DOHH2 (cell line): ENCODE data around the gene TYMS.

Experiments used
- H3F3A ChIP-seq: fragments of 200-600 bp; sonication (generic), shearing (Covaris generic); 2 replicates; pipeline ENCODE4 v1.6.0; 2016; ENCODE audit warnings: antibody characterized with exemption, mild to moderate bottlenecking; ENCODE audit not compliant: control insufficient read depth, insufficient read depth
- H3K27ac ChIP-seq: fragments of 200-600 bp; sonication (generic); 2 replicates; pipeline ENCODE4 v1.5.1; 2014; ENCODE audit warnings: low read depth, mild to moderate bottlenecking, low read length, moderate library complexity
- H3K27me3 ChIP-seq: fragments of 200-600 bp; sonication (generic); 2 replicates; pipeline ENCODE4 v1.6.1; 2014; ENCODE audit warnings: mild to moderate bottlenecking, low read length, mixed read lengths; ENCODE audit not compliant: control insufficient read depth
- H3K36me3 ChIP-seq: fragments of 200-600 bp; sonication (generic); 2 replicates; pipeline ENCODE4 v1.6.1; 2014; ENCODE audit warnings: mild to moderate bottlenecking, low read length, moderate library complexity, mixed read lengths; ENCODE audit not compliant: control insufficient read depth
- H3K4me1 ChIP-seq: fragments of 200-600 bp; sonication (generic); 2 replicates; pipeline ENCODE4 v1.6.1; 2014; ENCODE audit warnings: mild to moderate bottlenecking, low read length, mixed read lengths; ENCODE audit not compliant: control insufficient read depth
- H3K4me2 ChIP-seq: fragments of 200-600 bp; sonication (generic); 2 replicates; pipeline ENCODE4 v1.6.0; 2014; ENCODE audit warnings: mild to moderate bottlenecking, low read length, moderate library complexity
- H3K4me3 ChIP-seq: fragments of 200-600 bp; sonication (generic); 2 replicates; pipeline ENCODE4 v1.5.1; 2014; ENCODE audit warnings: mild to moderate bottlenecking, low read length, mixed read lengths
- H3K79me2 ChIP-seq: fragments of 200-600 bp; sonication (generic); 2 replicates; pipeline ENCODE4 v1.6.1; 2014; ENCODE audit warnings: mild to moderate bottlenecking, low read length, mixed read lengths; ENCODE audit not compliant: control insufficient read depth
- H3K9me2 ChIP-seq: fragments of 200-600 bp; sonication (generic); replicated peaks from 2 replicates; pipeline ENCODE4 v1.6.1; 2014; ENCODE audit warnings: mild to moderate bottlenecking, low read length, mixed read lengths; ENCODE audit not compliant: control insufficient read depth
- H3K9me3 ChIP-seq: fragments of 200-600 bp; sonication (generic); 2 replicates; pipeline ENCODE4 v1.6.1; 2014; ENCODE audit warnings: antibody characterized with exemption, low read length, mixed read lengths; ENCODE audit not compliant: control insufficient read depth, insufficient read depth
- H4K20me1 ChIP-seq: fragments of 200-600 bp; sonication (generic); 2 replicates; pipeline ENCODE4 v1.6.0; 2014; ENCODE audit warnings: low read depth, mild to moderate bottlenecking, antibody characterized with exemption, low read length, moderate library complexity; ENCODE audit not compliant: control insufficient read depth, insufficient read depth
- EZH2phosphoT487 ChIP-seq: fragments of 200-600 bp; sonication (generic); IDR thresholded peaks from 2 replicates; pipeline ENCODE4 v1.6.1; 2017; ENCODE audit warnings: borderline replicate concordance, mild to moderate bottlenecking, antibody characterized with exemption, low read length, moderate library complexity, mixed read lengths
- TF ChIP-seq, protein P1 (sequence below): fragments of 200-600 bp; sonication (generic); IDR thresholded peaks from one replicate; pipeline ENCODE4 v1.5.1; 2014; ENCODE audit warnings: antibody characterized with exemption, mild to moderate bottlenecking, low read depth, low read length; ENCODE audit not compliant: poor library complexity, severe bottlenecking

TYMS gene

GRCh38 chr18:635171-635570, 22.3 kb upstream of the TYMS start:
- TF ChIP-seq EZH2phosphoT487: no peak
- TF ChIP-seq, protein P1, sequence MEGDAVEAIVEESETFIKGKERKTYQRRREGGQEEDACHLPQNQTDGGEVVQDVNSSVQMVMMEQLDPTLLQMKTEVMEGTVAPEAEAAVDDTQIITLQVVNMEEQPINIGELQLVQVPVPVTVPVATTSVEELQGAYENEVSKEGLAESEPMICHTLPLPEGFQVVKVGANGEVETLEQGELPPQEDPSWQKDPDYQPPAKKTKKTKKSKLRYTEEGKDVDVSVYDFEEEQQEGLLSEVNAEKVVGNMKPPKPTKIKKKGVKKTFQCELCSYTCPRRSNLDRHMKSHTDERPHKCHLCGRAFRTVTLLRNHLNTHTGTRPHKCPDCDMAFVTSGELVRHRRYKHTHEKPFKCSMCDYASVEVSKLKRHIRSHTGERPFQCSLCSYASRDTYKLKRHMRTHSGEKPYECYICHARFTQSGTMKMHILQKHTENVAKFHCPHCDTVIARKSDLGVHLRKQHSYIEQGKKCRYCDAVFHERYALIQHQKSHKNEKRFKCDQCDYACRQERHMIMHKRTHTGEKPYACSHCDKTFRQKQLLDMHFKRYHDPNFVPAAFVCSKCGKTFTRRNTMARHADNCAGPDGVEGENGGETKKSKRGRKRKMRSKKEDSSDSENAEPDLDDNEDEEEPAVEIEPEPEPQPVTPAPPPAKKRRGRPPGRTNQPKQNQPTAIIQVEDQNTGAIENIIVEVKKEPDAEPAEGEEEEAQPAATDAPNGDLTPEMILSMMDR: no peak
- no peak overlapping the region for H3K4me2 ChIP-seq
- H3K4me3 ChIP-seq: no peak overlapping the region
- H3K27me3 ChIP-seq: peaks cover 6% of the 10 kb centered on the region; the same call in 1 of the 2 replicates
- H3F3A ChIP-seq: no peaks in the 10 kb centered on the region
- no peaks in the 10 kb centered on the region for H3K9me2 ChIP-seq
- no peak overlapping the region for H3K27ac ChIP-seq
- no peaks in the 10 kb centered on the region for H4K20me1 ChIP-seq
- no peaks in the 10 kb centered on the region for H3K36me3 ChIP-seq
- H3K4me1 ChIP-seq: no peaks in the 10 kb centered on the region
- H3K79me2 ChIP-seq: no peaks in the 10 kb centered on the region
- H3K9me3 ChIP-seq: no peaks in the 10 kb centered on the region

DNA sequence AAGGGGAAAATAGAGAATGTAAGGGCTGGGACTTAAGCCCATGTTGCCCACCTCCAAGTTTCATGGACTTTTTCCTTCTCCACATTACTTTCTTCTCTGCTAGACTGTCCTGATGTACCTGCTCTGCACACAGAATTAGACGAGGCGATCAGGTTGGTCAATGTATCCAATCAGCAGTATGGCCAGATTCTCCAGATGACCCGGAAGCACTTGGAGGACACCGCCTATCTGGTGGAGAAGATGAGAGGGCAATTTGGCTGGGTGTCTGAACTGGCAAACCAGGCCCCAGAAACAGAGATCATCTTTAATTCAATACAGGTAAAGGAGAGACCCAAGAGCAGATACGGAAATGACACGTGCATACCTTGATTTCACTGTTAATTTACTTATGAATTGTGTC, 16.2 kb upstream of the TYMS start:
- H3K9me3 ChIP-seq: no peaks in the 10 kb centered on the region
- H3K9me2 ChIP-seq: no peaks in the 10 kb centered on the region
- H3K4me2 ChIP-seq: no peak overlapping the region
- H3K27me3 ChIP-seq: peaks cover 21% of the 10 kb centered on the region
- H3K4me1 ChIP-seq: no peaks in the 10 kb centered on the region
- no peaks in the 10 kb centered on the region for H3F3A ChIP-seq
- H4K20me1 ChIP-seq: no peaks in the 10 kb centered on the region
- no peak overlapping the region for H3K27ac ChIP-seq
- no peaks in the 10 kb centered on the region for H3K79me2 ChIP-seq
- H3K4me3 ChIP-seq: no peak overlapping the region
- TF ChIP-seq, protein P1: no peak
- no peak for TF ChIP-seq EZH2phosphoT487
- H3K36me3 ChIP-seq: no peaks in the 10 kb centered on the region

- H3K36me3 ChIP-seq: no peaks in the 10 kb centered on the region
- no peaks in the 10 kb centered on the region for H3K9me2 ChIP-seq
- no peak overlapping the region for H3K27ac ChIP-seq
- H3K27me3 ChIP-seq: peaks cover 21% of the 10 kb centered on the region
- no peaks in the 10 kb centered on the region for H3K4me1 ChIP-seq
- H3K9me3 ChIP-seq: no peaks in the 10 kb centered on the region
- TF ChIP-seq, protein P1: no peak
- no peak for TF ChIP-seq EZH2phosphoT487
- no peak overlapping the region for H3K4me2 ChIP-seq
- no peaks in the 10 kb centered on the region for H3F3A ChIP-seq
- H4K20me1 ChIP-seq: no peaks in the 10 kb centered on the region; the same call in 1 of the 2 replicates
- H3K79me2 ChIP-seq: no peaks in the 10 kb centered on the region
- no peak overlapping the region for H3K4me3 ChIP-seq
Observed at GRCh38 chr18:644395-645004, 13.0 kb upstream of the TYMS start.
